HepG2 (cell line): ENCODE results near the gene PTPN2. TPM values are rescaled to one million over a fixed set of nuclear protein-coding genes. Genes with fewer than 3 reads are reported as not detected.
A peak's percentile ranks its signal among the peaks of the same experiment; 100 is the strongest.

ENCODE experiments used
- ATF6 ChIP-seq: sonication (generic); formaldehyde crosslinking; conservative IDR thresholded peaks from 2 replicates; pipeline ENCODE4 v1.4.0; 2020; ENCODE audit warnings: missing genetic modification reagents
- CHCHD3 ChIP-seq: sonication (generic); formaldehyde crosslinking; IDR thresholded peaks from 2 replicates; pipeline ENCODE4 v1.8.0; 2022; ENCODE audit warnings: mild to moderate bottlenecking, missing genetic modification reagents, moderate library complexity
- CREB3 ChIP-seq: sonication (generic); formaldehyde crosslinking; IDR thresholded peaks from 2 replicates; pipeline ENCODE4 v1.5.0; 2020; ENCODE audit warnings: missing genetic modification reagents
- ETV5 ChIP-seq: IDR thresholded peaks from 2 replicates; pipeline ENCODE4 v1.6.1; 2018; ENCODE audit warnings: missing biosample characterization, missing genetic modification reagents, inconsistent platforms, borderline replicate concordance
- GATAD2A ChIP-seq: IDR thresholded peaks from 2 replicates; pipeline ENCODE4 v1.6.1; 2016
- HHEX ChIP-seq: IDR thresholded peaks from 2 replicates; pipeline ENCODE4 v1.6.1; 2016; ENCODE audit warnings: control low read depth
- HNRNPK ChIP-seq: fragments of 200-400 bp; formaldehyde crosslinking; IDR thresholded peaks from 2 replicates; pipeline ENCODE4 v1.6.1; 2018; ENCODE audit warnings: low read length, low read depth, moderate library complexity, mild to moderate bottlenecking; ENCODE audit not compliant: poor library complexity, severe bottlenecking
- IRF1 ChIP-seq: sonication (generic); formaldehyde crosslinking; IDR thresholded peaks from 2 replicates; pipeline ENCODE4 v1.4.0; 2020; ENCODE audit warnings: low read depth, mild to moderate bottlenecking, missing genetic modification reagents
- PAWR ChIP-seq: sonication (generic); formaldehyde crosslinking; IDR thresholded peaks from 2 replicates; pipeline ENCODE4 v1.4.0; 2020; ENCODE audit warnings: missing genetic modification reagents, mild to moderate bottlenecking, borderline replicate concordance
- PTBP1 ChIP-seq: fragments of 200-400 bp; formaldehyde crosslinking; IDR thresholded peaks from 2 replicates; pipeline ENCODE4 v1.6.1; 2018; ENCODE audit warnings: low read length, low read depth; ENCODE audit not compliant: poor library complexity, severe bottlenecking
- SP2 ChIP-seq: sonication (generic); formaldehyde crosslinking; IDR thresholded peaks from 2 replicates; pipeline ENCODE4 v1.5.1; 2020; ENCODE audit warnings: mild to moderate bottlenecking, missing genetic modification reagents
- TARDBP ChIP-seq: sonication (generic); formaldehyde crosslinking; IDR thresholded peaks from 2 replicates; pipeline ENCODE4 v1.8.0; 2022; ENCODE audit warnings: mild to moderate bottlenecking, missing genetic modification reagents
- TBX2 ChIP-seq: sonication (generic); formaldehyde crosslinking; IDR thresholded peaks from 2 replicates; pipeline ENCODE4 v1.5.0; 2020; ENCODE audit warnings: missing genetic modification reagents, mild to moderate bottlenecking, borderline replicate concordance
- TFDP2 ChIP-seq: sonication (generic); formaldehyde crosslinking; IDR thresholded peaks from 2 replicates; pipeline ENCODE4 v1.4.0; 2020; ENCODE audit warnings: missing genetic modification reagents
- ZNF138 ChIP-seq: sonication (generic); formaldehyde crosslinking; IDR thresholded peaks from 2 replicates; pipeline ENCODE4 v1.5.0; 2020; ENCODE audit warnings: mild to moderate bottlenecking, low read depth, missing genetic modification reagents
- ZNF292 ChIP-seq: sonication (generic); formaldehyde crosslinking; IDR thresholded peaks from 2 replicates; pipeline ENCODE4 v1.8.1; 2022; ENCODE audit warnings: mild to moderate bottlenecking, low read depth, missing genetic modification reagents, borderline replicate concordance
- ZNF329 ChIP-seq: sonication (generic); formaldehyde crosslinking; IDR thresholded peaks from 2 replicates; pipeline ENCODE4 v1.9.0; 2021; ENCODE audit warnings: low read depth, mild to moderate bottlenecking, missing genetic modification reagents
- ZNF510 ChIP-seq: sonication (generic); formaldehyde crosslinking; IDR thresholded peaks from 2 replicates; pipeline ENCODE4 v1.4.0; 2020; ENCODE audit warnings: low read depth, mild to moderate bottlenecking, missing genetic modification reagents
- ZNF563 ChIP-seq: sonication (generic); formaldehyde crosslinking; IDR thresholded peaks from 2 replicates; pipeline ENCODE4 v1.8.0; 2022; ENCODE audit warnings: mild to moderate bottlenecking, moderate library complexity, missing genetic modification reagents
- ZNF672 ChIP-seq: sonication (generic); formaldehyde crosslinking; IDR thresholded peaks from 2 replicates; pipeline ENCODE4 v1.8.1; 2022; ENCODE audit warnings: missing genetic modification reagents
- ZNF841 ChIP-seq: sonication (generic); formaldehyde crosslinking; IDR thresholded peaks from 2 replicates; pipeline ENCODE4 v1.8.1; 2023; ENCODE audit warnings: missing genetic modification reagents, borderline replicate concordance
- ZNF878 ChIP-seq: sonication (generic); formaldehyde crosslinking; IDR thresholded peaks from 2 replicates; pipeline ENCODE4 v1.8.1; 2023; ENCODE audit warnings: mild to moderate bottlenecking, missing genetic modification reagents, moderate library complexity
- ZSCAN20 ChIP-seq: sonication (generic); formaldehyde crosslinking; IDR thresholded peaks from 2 replicates; pipeline ENCODE4 v1.4.0; 2020; ENCODE audit warnings: missing genetic modification reagents, mild to moderate bottlenecking, borderline replicate concordance
- ZSCAN30 ChIP-seq: sonication (generic); formaldehyde crosslinking; IDR thresholded peaks from 2 replicates; pipeline ENCODE4 v1.5.0; 2020; ENCODE audit warnings: mild to moderate bottlenecking, missing genetic modification reagents
- polyA plus RNA-seq, 8 experiments: library from polyadenylated mRNA; depleted of rRNA in 3 of 8; stranded (reverse) in 7 of 8; unstranded in 1 of 8; fragments of >200 nt; fragmentation: Illumina TruSeq in 4 of 8; extraction: Trizol in 4 of 8; gene quantifications; 2 replicates each; pipeline versions ENCODE4 v1.2.1 to v1.2.3, GENCODE V29; 2011 to 2016; ENCODE audit warnings: low read depth in 4 of 8, missing spikeins in 1 of 8, mixed read lengths in 1 of 8; ENCODE audit not compliant: insufficient read depth in 1 of 8
- total RNA-seq, 5 experiments: library from RNA; depleted of rRNA; stranded (reverse); fragments of >200 nt; fragmentation: Illumina TruSeq; extraction: Trizol; gene quantifications; 2 replicates each; pipeline ENCODE4 v1.2.3, GENCODE V29; 2016; ENCODE audit warnings: low read depth in 1 of 5

The PTPN2 gene
- total and polyA plus RNA-seq, 2 of the 13 experiments (the other 11 are each of a cell fraction or from before 2014, with no cell fraction given): 24.9 to 41.5 TPM

GRCh38 chr18:12883684-12884405 is at the start of gene PTPN2 (continued):
- TF ChIP-seq TBX2 (CRISPR knock-in tag): peak; percentile 73; the same call in 1 of the 2 replicates
- TF ChIP-seq PTBP1: no peak
- no peak; the same call in 1 of the 2 replicates for TF ChIP-seq GATAD2A
- peak; percentile 91 for TF ChIP-seq ZNF563 (CRISPR knock-in tag)
- no peak for TF ChIP-seq ZNF878 (CRISPR knock-in tag)
- peak; percentile 7; the same call in 1 of the 2 replicates for TF ChIP-seq ZNF138
- TF ChIP-seq HHEX: no peak
- TF ChIP-seq ZNF510 (CRISPR knock-in tag): peak; percentile 80; the same call in 1 of the 2 replicates
- TF ChIP-seq CREB3 (CRISPR knock-in tag): no peak
- no peak for TF ChIP-seq ZNF672
- TF ChIP-seq SP2: peak; percentile 46
- TF ChIP-seq ZNF329 (CRISPR knock-in tag): no peak
- TF ChIP-seq TARDBP: no peak
- peak; percentile 89; the same call in 1 of the 2 replicates for TF ChIP-seq CHCHD3 (CRISPR knock-in tag)
- TF ChIP-seq ZNF841 (CRISPR knock-in tag): no peak
- no peak for TF ChIP-seq ZSCAN30 (CRISPR knock-in tag)
- peak; percentile 63 for TF ChIP-seq HNRNPK
- no peak for TF ChIP-seq ZSCAN20 (CRISPR knock-in tag)
- no peak for TF ChIP-seq PAWR
- peak; percentile 91 for TF ChIP-seq ETV5 (CRISPR knock-in tag)
- no peak for TF ChIP-seq ATF6 (CRISPR knock-in tag)
- peak; percentile 47; the same call in 1 of the 2 replicates for TF ChIP-seq ZNF292 (CRISPR knock-in tag)
- 0 out of 2 replicates have a peak, but pooled peaks have one; percentile 26 for TF ChIP-seq IRF1
- TF ChIP-seq TFDP2 (CRISPR knock-in tag): peak; percentile 83
